LHCN-M2 (cell line): ENCODE data around the gene SH2D7. TPM values are rescaled to one million over a fixed set of nuclear protein-coding genes. Genes with fewer than 3 reads are reported as not detected.
A peak's percentile ranks its signal among the peaks of the same experiment; 100 is the strongest.

ENCODE experiments used
- DNase-seq: peaks from one replicate; pipeline ENCODE4 v3.0.0-alpha.2; 2012; ENCODE audit warnings: low read depth
- polyA plus RNA-seq: library from polyadenylated mRNA; unstranded; fragments of >200 nt; gene quantifications from one replicate; pipeline ENCODE4 v1.2.1, GENCODE V29; 2012; ENCODE audit warnings: missing spikeins
- total RNA-seq: library from RNA; depleted of rRNA; stranded (reverse); fragments of >200 nt; gene quantifications from 2 replicates; pipeline ENCODE4 v1.2.3, GENCODE V29; 2014; rRNA removed

SH2D7 gene
- not detected in 2 replicates for total RNA-seq
- 0.04 TPM for polyA plus RNA-seq

- no peak for DNase-seq
Observed at GRCh38 chr15:78092261-78093041, at the start of gene SH2D7. Gene SH2D7, plus strand, starts transcription at chr15:78092561. Its CDS starts 24 bp downstream, at chr15:78092585.

- DNase-seq: no peak
Observed at GRCh38 chr15:78044407-78045155, 47.8 kb upstream of the SH2D7 start.

GRCh38 chr15:78045189-78045588, 47.2 kb upstream of the SH2D7 start:
- no peak for DNase-seq

GRCh38 chr15:78046796-78047341, 45.5 kb upstream of the SH2D7 start:
- DNase-seq: no peak

GRCh38 chr15:78047761-78048627, 44.4 kb upstream of the SH2D7 start:
- no peak for DNase-seq

GRCh38 chr15:78048628-78048920, 43.8 kb upstream of the SH2D7 start:
- DNase-seq: no peak

GRCh38 chr15:78049691-78050440, 42.5 kb upstream of the SH2D7 start:
- DNase-seq: peak; percentile 83

GRCh38 chr15:78050441-78050809, 41.9 kb upstream of the SH2D7 start:
- DNase-seq: no peak

GRCh38 chr15:78050826-78051225, 41.5 kb upstream of the SH2D7 start:
- DNase-seq: no peak

GRCh38 chr15:78051596-78051995, 40.8 kb upstream of the SH2D7 start:
- DNase-seq: no peak

- DNase-seq: no peak
Observed at GRCh38 chr15:78052001-78052401, 40.4 kb upstream of the SH2D7 start.

- DNase-seq: no peak
Observed at GRCh38 chr15:78052545-78052944, 39.8 kb upstream of the SH2D7 start.

GRCh38 chr15:78054518-78054917, 37.8 kb upstream of the SH2D7 start:
- no peak for DNase-seq

- DNase-seq: peak; percentile 53
Observed at GRCh38 chr15:78054966-78055365, 37.4 kb upstream of the SH2D7 start.

GRCh38 chr15:78055919-78056713, 36.2 kb upstream of the SH2D7 start:
- DNase-seq: peak; percentile 38

- DNase-seq: peak; percentile 80
Observed at GRCh38 chr15:78056714-78057269, 35.6 kb upstream of the SH2D7 start.

- no peak for DNase-seq
Observed at GRCh38 chr15:78057803-78058202, 34.6 kb upstream of the SH2D7 start.

- no peak for DNase-seq
Observed at GRCh38 chr15:78058401-78058935, 33.9 kb upstream of the SH2D7 start.

GRCh38 chr15:78059110-78059839, 33.1 kb upstream of the SH2D7 start:
- peak; percentile 61 for DNase-seq
